ENCODE measurements around the gene CPT1B. TPM values are rescaled to one million over a fixed set of nuclear protein-coding genes. Genes with fewer than 3 reads are reported as not detected.

The CPT1B gene
- total and polyA plus RNA-seq, 10 of the 15 experiments (the other 5 are each of a cell fraction or from before 2014, with no cell fraction given): 3.5 to 54.0 (median 21.7) TPM

DNA sequence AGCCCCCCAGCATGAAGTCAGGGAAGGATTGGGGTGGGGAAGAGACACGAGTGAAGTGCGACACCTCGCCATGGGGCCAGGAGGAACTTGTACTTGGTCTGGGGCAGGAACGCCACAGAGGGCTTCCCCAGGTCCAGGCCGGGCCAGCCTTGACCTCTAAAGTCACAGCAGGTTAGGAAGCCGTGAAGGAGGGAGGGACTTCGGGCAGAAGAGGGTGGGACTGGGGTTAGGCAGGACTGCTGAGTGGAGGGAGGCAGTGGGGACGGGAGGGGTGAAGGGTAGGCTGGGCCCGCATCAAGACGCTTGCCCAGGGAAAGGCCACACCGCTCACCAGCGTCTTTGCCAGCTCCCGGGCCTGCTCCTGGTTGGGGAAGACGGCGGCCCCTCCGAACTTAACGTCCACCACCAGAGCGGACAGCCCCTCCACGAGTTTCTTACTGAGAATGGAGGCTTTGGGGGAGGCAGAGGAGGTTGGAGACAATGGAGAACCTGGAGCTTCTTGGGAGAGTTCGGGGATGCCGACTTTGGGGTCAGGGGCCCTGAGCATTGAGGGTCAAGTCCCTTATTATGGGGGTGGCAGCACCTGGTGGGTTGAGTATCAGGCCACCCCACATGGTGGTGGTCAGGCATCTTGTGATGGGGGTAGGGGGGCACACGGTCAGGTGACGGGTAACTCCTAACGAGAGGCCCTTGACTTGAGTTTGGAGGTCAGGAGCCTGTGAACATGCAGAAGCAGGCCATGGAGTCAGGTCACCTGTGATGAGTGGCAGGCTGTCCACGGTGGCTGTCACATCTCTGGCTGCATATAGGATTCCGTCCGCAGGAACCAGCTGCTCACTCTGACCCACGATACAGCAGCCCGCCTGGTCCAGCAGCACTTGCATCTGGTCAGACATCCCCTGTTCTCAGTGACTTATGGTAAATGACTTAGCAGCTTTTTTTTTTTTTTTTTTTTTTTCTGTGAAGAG, 51.1 kb downstream of the CPT1B start (continued):
- TF ChIP-seq, protein P1, sequence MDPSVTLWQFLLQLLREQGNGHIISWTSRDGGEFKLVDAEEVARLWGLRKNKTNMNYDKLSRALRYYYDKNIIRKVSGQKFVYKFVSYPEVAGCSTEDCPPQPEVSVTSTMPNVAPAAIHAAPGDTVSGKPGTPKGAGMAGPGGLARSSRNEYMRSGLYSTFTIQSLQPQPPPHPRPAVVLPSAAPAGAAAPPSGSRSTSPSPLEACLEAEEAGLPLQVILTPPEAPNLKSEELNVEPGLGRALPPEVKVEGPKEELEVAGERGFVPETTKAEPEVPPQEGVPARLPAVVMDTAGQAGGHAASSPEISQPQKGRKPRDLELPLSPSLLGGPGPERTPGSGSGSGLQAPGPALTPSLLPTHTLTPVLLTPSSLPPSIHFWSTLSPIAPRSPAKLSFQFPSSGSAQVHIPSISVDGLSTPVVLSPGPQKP (IDR thresholded peaks at IDR 0.05; ENCODE audit: low read depth, low read length): no peak
- no peak for TF ChIP-seq RB1 (IDR thresholded peaks at IDR 0.05; ENCODE audit: borderline replicate concordance)
- no peak for TF ChIP-seq MXI1 (IDR thresholded peaks at IDR 0.05; ENCODE audit: low read depth, low read length)
- TF ChIP-seq, protein P2, sequence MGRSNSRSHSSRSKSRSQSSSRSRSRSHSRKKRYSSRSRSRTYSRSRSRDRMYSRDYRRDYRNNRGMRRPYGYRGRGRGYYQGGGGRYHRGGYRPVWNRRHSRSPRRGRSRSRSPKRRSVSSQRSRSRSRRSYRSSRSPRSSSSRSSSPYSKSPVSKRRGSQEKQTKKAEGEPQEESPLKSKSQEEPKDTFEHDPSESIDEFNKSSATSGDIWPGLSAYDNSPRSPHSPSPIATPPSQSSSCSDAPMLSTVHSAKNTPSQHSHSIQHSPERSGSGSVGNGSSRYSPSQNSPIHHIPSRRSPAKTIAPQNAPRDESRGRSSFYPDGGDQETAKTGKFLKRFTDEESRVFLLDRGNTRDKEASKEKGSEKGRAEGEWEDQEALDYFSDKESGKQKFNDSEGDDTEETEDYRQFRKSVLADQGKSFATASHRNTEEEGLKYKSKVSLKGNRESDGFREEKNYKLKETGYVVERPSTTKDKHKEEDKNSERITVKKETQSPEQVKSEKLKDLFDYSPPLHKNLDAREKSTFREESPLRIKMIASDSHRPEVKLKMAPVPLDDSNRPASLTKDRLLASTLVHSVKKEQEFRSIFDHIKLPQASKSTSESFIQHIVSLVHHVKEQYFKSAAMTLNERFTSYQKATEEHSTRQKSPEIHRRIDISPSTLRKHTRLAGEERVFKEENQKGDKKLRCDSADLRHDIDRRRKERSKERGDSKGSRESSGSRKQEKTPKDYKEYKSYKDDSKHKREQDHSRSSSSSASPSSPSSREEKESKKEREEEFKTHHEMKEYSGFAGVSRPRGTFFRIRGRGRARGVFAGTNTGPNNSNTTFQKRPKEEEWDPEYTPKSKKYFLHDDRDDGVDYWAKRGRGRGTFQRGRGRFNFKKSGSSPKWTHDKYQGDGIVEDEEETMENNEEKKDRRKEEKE (IDR thresholded peaks at IDR 0.05): no peak
- TF ChIP-seq, protein P3, sequence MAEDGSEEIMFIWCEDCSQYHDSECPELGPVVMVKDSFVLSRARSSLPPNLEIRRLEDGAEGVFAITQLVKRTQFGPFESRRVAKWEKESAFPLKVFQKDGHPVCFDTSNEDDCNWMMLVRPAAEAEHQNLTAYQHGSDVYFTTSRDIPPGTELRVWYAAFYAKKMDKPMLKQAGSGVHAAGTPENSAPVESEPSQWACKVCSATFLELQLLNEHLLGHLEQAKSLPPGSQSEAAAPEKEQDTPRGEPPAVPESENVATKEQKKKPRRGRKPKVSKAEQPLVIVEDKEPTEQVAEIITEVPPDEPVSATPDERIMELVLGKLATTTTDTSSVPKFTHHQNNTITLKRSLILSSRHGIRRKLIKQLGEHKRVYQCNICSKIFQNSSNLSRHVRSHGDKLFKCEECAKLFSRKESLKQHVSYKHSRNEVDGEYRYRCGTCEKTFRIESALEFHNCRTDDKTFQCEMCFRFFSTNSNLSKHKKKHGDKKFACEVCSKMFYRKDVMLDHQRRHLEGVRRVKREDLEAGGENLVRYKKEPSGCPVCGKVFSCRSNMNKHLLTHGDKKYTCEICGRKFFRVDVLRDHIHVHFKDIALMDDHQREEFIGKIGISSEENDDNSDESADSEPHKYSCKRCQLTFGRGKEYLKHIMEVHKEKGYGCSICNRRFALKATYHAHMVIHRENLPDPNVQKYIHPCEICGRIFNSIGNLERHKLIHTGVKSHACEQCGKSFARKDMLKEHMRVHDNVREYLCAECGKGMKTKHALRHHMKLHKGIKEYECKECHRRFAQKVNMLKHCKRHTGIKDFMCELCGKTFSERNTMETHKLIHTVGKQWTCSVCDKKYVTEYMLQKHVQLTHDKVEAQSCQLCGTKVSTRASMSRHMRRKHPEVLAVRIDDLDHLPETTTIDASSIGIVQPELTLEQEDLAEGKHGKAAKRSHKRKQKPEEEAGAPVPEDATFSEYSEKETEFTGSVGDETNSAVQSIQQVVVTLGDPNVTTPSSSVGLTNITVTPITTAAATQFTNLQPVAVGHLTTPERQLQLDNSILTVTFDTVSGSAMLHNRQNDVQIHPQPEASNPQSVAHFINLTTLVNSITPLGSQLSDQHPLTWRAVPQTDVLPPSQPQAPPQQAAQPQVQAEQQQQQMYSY (CRISPR knock-in tag; IDR thresholded peaks at IDR 0.05): no peak
- TF ChIP-seq EP300 (IDR thresholded peaks at IDR 0.05; ENCODE audit: borderline replicate concordance in 1 of 2, control insufficient read depth in 1 of 2, low read depth in 2 of 2, low read length in 2 of 2): no peak
- no peak for TF ChIP-seq CHD2 (IDR thresholded peaks at IDR 0.05; ENCODE audit: borderline replicate concordance, low read depth, low read length)
- no peak for TF ChIP-seq NR2C1 (IDR thresholded peaks at IDR 0.05)
- TF ChIP-seq, protein P4, sequence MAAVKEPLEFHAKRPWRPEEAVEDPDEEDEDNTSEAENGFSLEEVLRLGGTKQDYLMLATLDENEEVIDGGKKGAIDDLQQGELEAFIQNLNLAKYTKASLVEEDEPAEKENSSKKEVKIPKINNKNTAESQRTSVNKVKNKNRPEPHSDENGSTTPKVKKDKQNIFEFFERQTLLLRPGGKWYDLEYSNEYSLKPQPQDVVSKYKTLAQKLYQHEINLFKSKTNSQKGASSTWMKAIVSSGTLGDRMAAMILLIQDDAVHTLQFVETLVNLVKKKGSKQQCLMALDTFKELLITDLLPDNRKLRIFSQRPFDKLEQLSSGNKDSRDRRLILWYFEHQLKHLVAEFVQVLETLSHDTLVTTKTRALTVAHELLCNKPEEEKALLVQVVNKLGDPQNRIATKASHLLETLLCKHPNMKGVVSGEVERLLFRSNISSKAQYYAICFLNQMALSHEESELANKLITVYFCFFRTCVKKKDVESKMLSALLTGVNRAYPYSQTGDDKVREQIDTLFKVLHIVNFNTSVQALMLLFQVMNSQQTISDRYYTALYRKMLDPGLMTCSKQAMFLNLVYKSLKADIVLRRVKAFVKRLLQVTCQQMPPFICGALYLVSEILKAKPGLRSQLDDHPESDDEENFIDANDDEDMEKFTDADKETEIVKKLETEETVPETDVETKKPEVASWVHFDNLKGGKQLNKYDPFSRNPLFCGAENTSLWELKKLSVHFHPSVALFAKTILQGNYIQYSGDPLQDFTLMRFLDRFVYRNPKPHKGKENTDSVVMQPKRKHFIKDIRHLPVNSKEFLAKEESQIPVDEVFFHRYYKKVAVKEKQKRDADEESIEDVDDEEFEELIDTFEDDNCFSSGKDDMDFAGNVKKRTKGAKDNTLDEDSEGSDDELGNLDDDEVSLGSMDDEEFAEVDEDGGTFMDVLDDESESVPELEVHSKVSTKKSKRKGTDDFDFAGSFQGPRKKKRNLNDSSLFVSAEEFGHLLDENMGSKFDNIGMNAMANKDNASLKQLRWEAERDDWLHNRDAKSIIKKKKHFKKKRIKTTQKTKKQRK (IDR thresholded peaks at IDR 0.05; ENCODE audit: low read depth, low read length): no peak
- TF ChIP-seq BHLHE40 (IDR thresholded peaks at IDR 0.05; ENCODE audit: borderline replicate concordance in 1 of 2, low read depth in 2 of 2, low read length in 1 of 2): peak in 1 of 2 experiments; percentile 25; a peak in 1 of 4 replicates
- TF ChIP-seq, protein P5, sequence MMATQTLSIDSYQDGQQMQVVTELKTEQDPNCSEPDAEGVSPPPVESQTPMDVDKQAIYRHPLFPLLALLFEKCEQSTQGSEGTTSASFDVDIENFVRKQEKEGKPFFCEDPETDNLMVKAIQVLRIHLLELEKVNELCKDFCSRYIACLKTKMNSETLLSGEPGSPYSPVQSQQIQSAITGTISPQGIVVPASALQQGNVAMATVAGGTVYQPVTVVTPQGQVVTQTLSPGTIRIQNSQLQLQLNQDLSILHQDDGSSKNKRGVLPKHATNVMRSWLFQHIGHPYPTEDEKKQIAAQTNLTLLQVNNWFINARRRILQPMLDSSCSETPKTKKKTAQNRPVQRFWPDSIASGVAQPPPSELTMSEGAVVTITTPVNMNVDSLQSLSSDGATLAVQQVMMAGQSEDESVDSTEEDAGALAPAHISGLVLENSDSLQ (IDR thresholded peaks at IDR 0.05): peak; percentile 37; the same call in 1 of the 2 replicates
- TF ChIP-seq WRNIP1 (IDR thresholded peaks at IDR 0.05; ENCODE audit: borderline replicate concordance, low read depth, low read length): no peak
- no peak for TF ChIP-seq CEBPB (IDR thresholded peaks at IDR 0.05; ENCODE audit: borderline replicate concordance in 1 of 2, low read depth in 2 of 2, low read length in 2 of 2)
- no peak for TF ChIP-seq IRF4 (IDR thresholded peaks at IDR 0.05; ENCODE audit: low read depth, low read length)
